Measurements from ENCODE around the gene MED27. TPM values are rescaled to one million over a fixed set of nuclear protein-coding genes. Genes with fewer than 3 reads are reported as not detected.

MED27 gene
- total and polyA plus RNA-seq, 9 of the 15 experiments (the other 6 are each of a cell fraction or from before 2014, with no cell fraction given), result 24.4 to 91.0 (median 36.1) TPM

GRCh38 chr9:132079391-132080091, at the start of gene MED27 (continued):
- peak; percentile 94 for TF ChIP-seq ZNF395 (CRISPR knock-in tag; IDR thresholded peaks at IDR 0.05)
- TF ChIP-seq CBFA2T2 (conservative IDR thresholded peaks at IDR 0.05), result no peak
- peak; percentile 45; the same call in 1 of the 2 replicates for TF ChIP-seq JUN (IDR thresholded peaks at IDR 0.05; ENCODE audit: borderline replicate concordance, low read depth, low read length)
- no peak for TF ChIP-seq JUN (CRISPR knock-in tag; IDR thresholded peaks at IDR 0.05; ENCODE audit: borderline replicate concordance)
- no peak for TF ChIP-seq ARID4B (CRISPR knock-in tag; IDR thresholded peaks at IDR 0.05)
- no peak for TF ChIP-seq ZNF77 (CRISPR knock-in tag; IDR thresholded peaks at IDR 0.05)
- no peak for TF ChIP-seq TARDBP (IDR thresholded peaks at IDR 0.05)
- no peak for TF ChIP-seq HBP1 (CRISPR knock-in tag; IDR thresholded peaks at IDR 0.05)
- no peak for TF ChIP-seq FOXM1 (IDR thresholded peaks at IDR 0.05; ENCODE audit: low read depth)
- TF ChIP-seq FOXM1 (CRISPR knock-in tag; IDR thresholded peaks at IDR 0.05; ENCODE audit: low read depth), result no peak
- no peak for TF ChIP-seq ZNF586 (CRISPR knock-in tag; conservative IDR thresholded peaks at IDR 0.05)
- no peak for TF ChIP-seq HMBOX1 (IDR thresholded peaks at IDR 0.05)
- no peak for TF ChIP-seq HSF4 (CRISPR knock-in tag; IDR thresholded peaks at IDR 0.05; ENCODE audit: borderline replicate concordance)
- TF ChIP-seq NRF1 (conservative IDR thresholded peaks at IDR 0.05 in 1 of 2, IDR thresholded peaks at IDR 0.05 in 1 of 2), result peak; percentile 8 to 26; a peak in 2 of 4 replicates
- peak; percentile 90 for TF ChIP-seq SIN3B (IDR thresholded peaks at IDR 0.05; ENCODE audit: low read depth)
- peak; percentile 89 for TF ChIP-seq BACH1 (tag; IDR thresholded peaks at IDR 0.05)
- no peak for TF ChIP-seq ZNF24 (IDR thresholded peaks at IDR 0.05)
- no peak for TF ChIP-seq FOXJ2 (tag; IDR thresholded peaks at IDR 0.05)
- peak; percentile 46; the same call in 1 of the 2 replicates for TF ChIP-seq PML (IDR thresholded peaks at IDR 0.05; ENCODE audit: low read length)
- no peak for TF ChIP-seq TAL1 (IDR thresholded peaks at IDR 0.05)
- no peak for TF ChIP-seq SMARCC2 (IDR thresholded peaks at IDR 0.05; ENCODE audit: low read depth)

Measured in K562 (cell line).